ENCODE measurements around the gene MAPKAP1.

MAPKAP1 gene

DNA sequence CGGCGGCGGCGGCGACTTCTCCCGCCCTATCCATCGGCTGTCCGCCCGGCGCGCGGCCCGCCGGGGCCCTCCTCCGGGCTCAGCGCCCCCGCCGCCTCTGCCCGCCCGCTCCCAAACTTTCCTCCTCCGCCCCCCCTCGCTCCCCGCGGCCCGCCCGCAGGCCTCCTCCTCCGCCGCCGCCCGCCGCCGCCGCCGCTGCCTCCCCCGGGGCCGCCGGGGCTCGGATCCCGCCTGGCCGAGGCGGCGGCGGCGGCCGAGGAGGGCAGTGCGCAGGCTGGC is 39.7 kb upstream of the MAPKAP1 start:
- no peaks in the 10 kb centered on the region for H3K9me3 Mint-ChIP-seq
- peaks cover 18% of the 10 kb centered on the region for H3K4me1 Mint-ChIP-seq
- peak overlapping the region; percentile 99 for H3K4me3 Mint-ChIP-seq
- no peak overlapping the region for H3K27ac Mint-ChIP-seq (ENCODE audit: low read depth)
- ATAC-seq (replicated peaks; ENCODE audit: extremely low read depth, poor library complexity, severe bottlenecking) (no peak), DNase-seq (ENCODE audit: low spot score in 2 of 2) (no peak)
- peaks cover 7% of the 10 kb centered on the region for H3K36me3 Mint-ChIP-seq (ENCODE audit: insufficient read depth)
- H3K27me3 Mint-ChIP-seq: peaks cover 1% of the 10 kb centered on the region

DNA sequence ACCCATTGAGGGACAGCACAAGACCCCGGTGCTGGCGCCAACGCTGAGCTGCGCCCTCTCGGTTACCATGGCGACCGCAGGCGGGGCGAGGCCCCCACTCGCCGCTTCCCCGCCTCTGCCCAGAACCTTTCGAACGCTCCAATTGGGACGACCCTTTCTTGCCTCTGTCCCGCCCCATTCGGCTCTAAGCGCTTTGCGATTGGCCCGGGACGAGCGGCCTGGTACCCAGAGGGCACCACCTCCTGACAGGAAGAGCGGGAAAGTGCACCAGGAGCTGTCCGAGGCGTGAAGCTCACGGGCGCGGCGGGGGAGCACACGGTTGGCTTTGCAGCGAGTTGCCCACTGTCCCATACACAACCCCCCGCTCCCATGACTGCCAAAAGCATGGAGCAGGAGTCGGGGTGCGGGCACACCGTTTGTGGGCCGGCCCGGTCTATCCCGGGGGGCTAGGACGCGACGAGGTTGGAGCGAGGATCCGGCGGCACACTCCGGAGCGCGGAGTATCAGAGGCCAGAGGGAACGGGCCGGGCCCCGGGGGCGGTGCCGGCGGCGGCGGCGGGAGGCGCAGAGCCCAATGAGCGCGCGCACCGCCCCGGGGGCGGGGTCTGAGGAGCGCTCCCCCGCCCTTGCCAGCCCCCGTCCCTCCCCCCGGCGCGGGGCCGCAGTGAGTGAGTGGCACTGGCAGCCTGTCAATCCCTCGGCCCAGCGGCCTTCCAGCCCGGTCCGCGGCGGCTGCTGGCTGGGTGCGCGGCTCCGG is 39.2 kb upstream of the MAPKAP1 start:
- Mint-ChIP-seq H3K4me1 (peaks cover 18% of the 10 kb centered on the region), H3K36me3 (ENCODE audit: insufficient read depth) (peaks cover 7% of the 10 kb centered on the region), H3K27me3 (peaks cover 6% of the 10 kb centered on the region), H3K9me3 (no peaks in the 10 kb centered on the region), H3K4me3 (peak overlapping the region; percentile 99), H3K27ac (ENCODE audit: low read depth) (peak overlapping the region; percentile 83)
- DNase-seq (ENCODE audit: low spot score in 2 of 2) (peak; percentile 78 to 82), ATAC-seq (replicated peaks; ENCODE audit: extremely low read depth, poor library complexity, severe bottlenecking) (peak; percentile 86)

DNA sequence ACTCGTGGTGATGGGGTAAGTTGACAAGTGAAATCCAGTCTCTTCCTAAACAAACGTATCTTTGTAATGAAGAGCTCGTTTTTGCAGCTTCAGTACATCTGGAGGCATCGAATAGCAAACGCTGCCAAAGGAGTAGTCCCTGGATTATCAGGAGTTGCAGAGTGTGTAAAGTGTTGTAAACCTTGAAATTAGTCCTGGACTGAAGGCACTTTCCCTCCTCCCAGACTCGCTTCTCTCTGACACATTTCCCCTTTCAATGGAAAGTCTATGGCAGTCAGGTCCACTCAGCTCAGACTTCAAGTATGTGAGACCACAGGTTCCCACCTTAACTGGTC is 38.6 kb upstream of the MAPKAP1 start:
- peaks cover 14% of the 10 kb centered on the region for H3K4me1 Mint-ChIP-seq
- peak overlapping the region; percentile 99 for H3K4me3 Mint-ChIP-seq
- no peaks in the 10 kb centered on the region for H3K9me3 Mint-ChIP-seq
- H3K27me3 Mint-ChIP-seq: peaks cover 7% of the 10 kb centered on the region
- peak overlapping the region; percentile 83 for H3K27ac Mint-ChIP-seq (ENCODE audit: low read depth)
- no peak for ATAC-seq (replicated peaks; ENCODE audit: extremely low read depth, poor library complexity, severe bottlenecking)
- peak in 1 of 2 donors; percentile 14 for DNase-seq (ENCODE audit: low spot score in 2 of 2)
- H3K36me3 Mint-ChIP-seq (ENCODE audit: insufficient read depth): peaks cover 7% of the 10 kb centered on the region

DNA sequence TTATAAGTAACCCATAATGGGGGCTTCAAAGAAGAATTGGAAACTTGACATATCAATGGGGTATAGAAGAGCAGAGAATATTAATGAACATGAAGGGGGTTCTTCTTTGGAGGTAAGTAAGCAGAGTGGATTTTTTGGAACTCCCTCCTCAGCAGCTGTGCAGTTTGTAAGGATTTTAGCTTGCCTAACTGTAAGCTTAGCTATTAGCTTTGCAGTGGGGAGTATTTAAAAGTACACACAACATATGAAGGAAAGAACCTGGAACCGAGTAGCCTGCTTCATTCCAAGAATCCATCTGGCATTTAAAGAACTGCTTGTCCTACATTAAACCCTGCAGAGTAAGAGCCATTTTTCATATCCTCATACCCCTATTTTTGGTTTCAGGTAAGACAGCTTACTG is 38.0 kb upstream of the MAPKAP1 start:
- H3K27ac Mint-ChIP-seq (ENCODE audit: low read depth): peak overlapping the region; percentile 83
- H3K27me3 Mint-ChIP-seq: peaks cover 7% of the 10 kb centered on the region
- H3K36me3 Mint-ChIP-seq (ENCODE audit: insufficient read depth): peaks cover 7% of the 10 kb centered on the region
- DNase-seq (ENCODE audit: low spot score in 2 of 2) (no peak), ATAC-seq (replicated peaks; ENCODE audit: extremely low read depth, poor library complexity, severe bottlenecking) (no peak)
- H3K4me1 Mint-ChIP-seq: peaks cover 12% of the 10 kb centered on the region
- no peaks in the 10 kb centered on the region for H3K9me3 Mint-ChIP-seq
- H3K4me3 Mint-ChIP-seq: peak overlapping the region; percentile 99

DNA sequence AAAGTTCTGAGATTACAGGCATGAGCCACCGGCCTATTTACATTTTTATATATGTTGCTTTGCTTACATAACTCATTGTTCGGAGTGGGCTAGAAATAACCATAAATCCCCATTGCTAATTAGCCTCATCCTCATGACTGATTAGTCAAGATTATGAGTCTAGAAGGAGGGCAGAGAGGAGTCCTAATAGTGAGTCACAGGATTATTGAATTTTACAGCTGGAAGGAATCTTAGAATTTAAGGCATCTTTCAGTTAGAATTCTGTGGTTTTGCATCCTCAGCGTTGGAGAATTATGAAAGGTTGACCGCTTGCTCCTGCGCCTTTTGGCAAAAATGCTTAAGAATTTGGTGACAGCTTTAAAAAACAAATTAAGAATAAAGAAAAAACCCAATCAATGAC is 37.6 kb upstream of the MAPKAP1 start:
- DNase-seq (ENCODE audit: low spot score in 2 of 2) (no peak), ATAC-seq (replicated peaks; ENCODE audit: extremely low read depth, poor library complexity, severe bottlenecking) (no peak)
- peaks cover 7% of the 10 kb centered on the region for H3K36me3 Mint-ChIP-seq (ENCODE audit: insufficient read depth)
- H3K4me1 Mint-ChIP-seq: peaks cover 11% of the 10 kb centered on the region
- H3K4me3 Mint-ChIP-seq: peak overlapping the region; percentile 99
- H3K9me3 Mint-ChIP-seq: no peaks in the 10 kb centered on the region
- H3K27me3 Mint-ChIP-seq: peaks cover 7% of the 10 kb centered on the region
- H3K27ac Mint-ChIP-seq (ENCODE audit: low read depth): peak overlapping the region; percentile 83

DNA sequence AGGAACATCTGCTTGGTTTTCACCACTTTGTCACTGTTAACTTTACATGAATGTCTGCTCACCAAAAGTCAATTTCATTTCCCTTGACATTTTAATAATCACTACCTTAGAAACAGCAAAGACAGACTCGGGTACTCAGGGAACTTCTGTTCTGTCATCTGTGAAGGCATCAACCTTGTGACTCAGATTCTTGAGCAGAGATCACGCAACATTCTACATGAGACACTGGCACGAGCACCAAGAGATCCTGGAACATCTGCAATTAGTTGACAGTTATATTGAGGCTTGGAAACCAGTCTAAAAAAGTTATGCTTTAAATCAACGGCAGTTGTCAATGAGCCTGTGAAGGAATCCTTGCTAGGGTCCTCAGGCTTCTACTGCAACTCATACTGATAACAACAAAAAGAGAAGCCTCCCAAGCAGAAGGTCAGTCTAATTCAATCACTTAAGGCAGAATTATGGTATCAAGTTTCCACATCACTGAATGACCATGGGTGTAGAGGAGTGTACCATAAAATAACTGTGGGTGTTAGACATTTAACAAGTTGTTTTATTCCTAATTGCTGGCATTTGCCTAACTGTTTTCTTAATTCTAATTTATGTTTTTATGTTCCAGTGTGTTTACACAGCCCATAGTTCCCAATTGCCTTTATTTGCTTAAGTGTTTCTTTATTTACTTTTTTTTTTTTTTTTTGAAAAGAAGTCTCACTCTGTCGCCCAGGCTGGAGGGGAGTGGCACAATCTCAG is 36.8 kb upstream of the MAPKAP1 start:
- no peaks in the 10 kb centered on the region for H3K9me3 Mint-ChIP-seq
- no peak overlapping the region for H3K4me3 Mint-ChIP-seq
- peaks cover 6% of the 10 kb centered on the region for H3K4me1 Mint-ChIP-seq
- peaks cover 7% of the 10 kb centered on the region for H3K36me3 Mint-ChIP-seq (ENCODE audit: insufficient read depth)
- DNase-seq (ENCODE audit: low spot score in 2 of 2): no peak
- no peak for ATAC-seq (replicated peaks; ENCODE audit: extremely low read depth, poor library complexity, severe bottlenecking)
- H3K27ac Mint-ChIP-seq (ENCODE audit: low read depth): no peak overlapping the region
- peaks cover 7% of the 10 kb centered on the region for H3K27me3 Mint-ChIP-seq

DNA sequence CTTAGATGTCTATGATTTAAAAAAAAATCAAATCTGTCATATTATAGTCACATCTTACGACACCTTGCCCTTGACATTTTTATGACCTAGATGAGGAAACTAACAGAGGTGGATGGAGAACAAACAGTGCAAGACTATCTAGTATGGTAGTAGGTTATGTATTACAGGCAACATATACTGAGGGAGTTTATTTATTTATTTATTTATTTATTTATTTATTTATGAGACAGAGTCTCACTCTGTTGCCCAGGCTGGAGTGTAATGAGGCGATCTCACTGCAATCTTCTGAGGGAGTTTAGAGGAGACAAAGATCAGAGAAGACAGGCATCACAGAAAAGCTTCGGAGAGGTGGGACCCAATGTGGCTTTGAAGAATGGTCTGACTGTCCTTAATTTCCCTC is 35.6 kb upstream of the MAPKAP1 start:
- peaks cover 7% of the 10 kb centered on the region for H3K36me3 Mint-ChIP-seq (ENCODE audit: insufficient read depth)
- no peak for ATAC-seq (replicated peaks; ENCODE audit: extremely low read depth, poor library complexity, severe bottlenecking)
- H3K4me1 Mint-ChIP-seq: peaks cover 6% of the 10 kb centered on the region
- no peaks in the 10 kb centered on the region for H3K9me3 Mint-ChIP-seq
- H3K27ac Mint-ChIP-seq (ENCODE audit: low read depth): no peak overlapping the region
- DNase-seq (ENCODE audit: low spot score in 2 of 2): no peak
- H3K4me3 Mint-ChIP-seq: no peak overlapping the region
- H3K27me3 Mint-ChIP-seq: peaks cover 14% of the 10 kb centered on the region

DNA sequence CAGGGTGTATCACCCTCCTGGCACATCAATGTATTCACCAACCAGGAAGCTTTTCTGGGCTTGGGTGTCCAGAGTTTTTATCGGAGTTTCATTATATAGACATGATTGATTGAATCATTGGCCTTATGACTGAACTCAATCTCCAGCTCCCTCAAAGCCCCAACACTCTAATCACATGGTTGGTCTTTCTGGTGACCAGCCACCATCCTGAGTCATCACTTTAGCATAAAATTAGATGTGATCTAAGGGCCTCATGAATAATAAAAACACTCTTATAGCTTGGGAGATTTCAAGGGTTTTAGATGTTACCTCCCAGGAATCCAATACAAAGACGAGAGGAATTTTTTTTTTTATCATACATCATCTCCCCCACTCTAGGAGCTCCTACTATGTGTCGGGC is 32.4 kb upstream of the MAPKAP1 start:
- no peak for ATAC-seq (replicated peaks; ENCODE audit: extremely low read depth, poor library complexity, severe bottlenecking)
- Mint-ChIP-seq H3K4me1 (no peaks in the 10 kb centered on the region), H3K27me3 (peaks cover 18% of the 10 kb centered on the region), H3K36me3 (ENCODE audit: insufficient read depth) (no peaks in the 10 kb centered on the region), H3K27ac (ENCODE audit: low read depth) (no peak overlapping the region), H3K4me3 (no peak overlapping the region), H3K9me3 (no peaks in the 10 kb centered on the region)
- no peak for DNase-seq (ENCODE audit: low spot score in 2 of 2)

DNA sequence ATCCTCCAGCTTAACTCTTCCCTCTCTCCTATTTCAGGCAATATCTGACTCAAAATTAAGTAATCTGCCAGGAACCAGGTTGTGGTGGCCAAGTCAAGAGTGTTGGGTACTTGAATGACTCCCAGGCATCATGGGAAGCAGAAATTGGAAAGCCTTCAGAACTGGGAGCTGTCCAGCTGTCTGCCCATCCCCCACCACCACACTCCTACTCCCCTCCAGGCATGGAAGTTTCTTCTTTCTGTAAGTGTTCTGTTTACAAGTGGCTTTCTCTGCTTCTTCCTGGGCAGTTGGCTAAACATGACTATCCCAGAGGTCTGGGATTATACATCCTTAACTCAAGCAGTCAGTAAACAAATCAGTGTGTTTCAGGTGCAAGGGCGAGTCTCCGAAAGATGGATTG is 25.6 kb upstream of the MAPKAP1 start:
- H3K36me3 Mint-ChIP-seq (ENCODE audit: insufficient read depth): no peaks in the 10 kb centered on the region

DNA sequence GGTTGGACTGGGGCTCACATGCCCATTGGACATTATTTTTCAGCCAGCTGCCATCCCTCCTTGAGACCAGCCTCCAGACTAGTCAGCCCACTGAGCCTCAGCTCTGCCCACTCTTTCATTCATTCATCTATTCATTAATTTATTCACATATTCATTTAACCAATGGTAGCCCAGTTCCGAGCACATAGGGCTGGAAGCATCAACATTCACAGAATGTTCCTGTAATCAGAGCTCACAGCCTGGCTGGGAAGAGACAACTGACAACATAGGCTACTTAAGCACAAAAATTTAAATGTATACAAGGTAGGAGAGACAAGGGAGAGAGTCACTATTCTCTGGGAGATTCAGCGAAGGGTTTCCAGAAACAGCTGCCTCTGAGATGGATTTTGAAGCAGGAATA is 23.2 kb upstream of the MAPKAP1 start:
- Mint-ChIP-seq H3K4me1 (no peaks in the 10 kb centered on the region), H3K9me3 (no peaks in the 10 kb centered on the region), H3K27ac (ENCODE audit: low read depth) (no peak overlapping the region), H3K4me3 (no peak overlapping the region), H3K27me3 (no peaks in the 10 kb centered on the region), H3K36me3 (ENCODE audit: insufficient read depth) (peaks cover 2% of the 10 kb centered on the region)
- DNase-seq (ENCODE audit: low spot score in 2 of 2): no peak
- no peak for ATAC-seq (replicated peaks; ENCODE audit: extremely low read depth, poor library complexity, severe bottlenecking)

More for the DNA sequence above, 25.6 kb upstream of the MAPKAP1 start:
- H3K4me3 Mint-ChIP-seq: no peak overlapping the region
- H3K4me1 Mint-ChIP-seq: no peaks in the 10 kb centered on the region
- peaks cover 3% of the 10 kb centered on the region for H3K27me3 Mint-ChIP-seq
- no peaks in the 10 kb centered on the region for H3K9me3 Mint-ChIP-seq
- ATAC-seq (replicated peaks; ENCODE audit: extremely low read depth, poor library complexity, severe bottlenecking) (no peak), DNase-seq (ENCODE audit: low spot score in 2 of 2) (no peak)
- no peak overlapping the region for H3K27ac Mint-ChIP-seq (ENCODE audit: low read depth)

DNA sequence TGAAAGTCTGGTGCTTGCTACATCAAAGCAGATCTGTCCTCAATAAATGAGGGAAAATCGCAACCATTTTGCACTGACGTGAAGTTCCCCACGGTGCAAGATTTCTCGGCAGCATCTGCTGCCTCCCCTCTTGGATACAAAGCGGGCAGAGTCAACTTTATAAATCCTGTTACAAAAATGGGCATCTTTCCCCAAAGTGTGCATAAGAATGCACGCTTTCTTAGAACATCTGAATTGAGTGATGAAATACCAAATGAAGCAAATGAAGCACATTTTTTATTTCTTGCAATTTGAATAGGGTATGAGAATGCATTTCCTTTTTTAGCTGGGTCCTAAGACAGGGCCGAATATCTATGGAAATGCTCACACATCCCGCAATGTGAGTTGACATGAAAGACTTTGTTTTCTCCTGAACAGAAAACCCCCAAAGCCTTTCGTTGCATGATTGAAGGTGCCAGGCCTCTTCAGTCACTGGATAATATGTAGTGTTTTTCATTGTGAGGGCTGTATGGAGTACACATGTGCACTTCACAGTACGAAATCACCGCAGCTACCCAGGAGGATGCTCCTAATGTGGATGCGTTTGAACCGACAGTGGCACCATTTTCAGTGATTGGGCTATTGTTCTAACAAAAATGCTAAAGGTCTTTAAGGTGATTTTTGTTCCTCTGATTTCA is 19.6 kb upstream of the MAPKAP1 start:
- Mint-ChIP-seq H3K9me3 (no peaks in the 10 kb centered on the region), H3K4me3 (no peak overlapping the region), H3K27ac (ENCODE audit: low read depth) (no peak overlapping the region), H3K36me3 (ENCODE audit: insufficient read depth) (peaks cover 2% of the 10 kb centered on the region), H3K4me1 (no peaks in the 10 kb centered on the region), H3K27me3 (peaks cover 11% of the 10 kb centered on the region)
- ATAC-seq (replicated peaks; ENCODE audit: extremely low read depth, poor library complexity, severe bottlenecking) (no peak), DNase-seq (ENCODE audit: low spot score in 2 of 2) (no peak)

DNA sequence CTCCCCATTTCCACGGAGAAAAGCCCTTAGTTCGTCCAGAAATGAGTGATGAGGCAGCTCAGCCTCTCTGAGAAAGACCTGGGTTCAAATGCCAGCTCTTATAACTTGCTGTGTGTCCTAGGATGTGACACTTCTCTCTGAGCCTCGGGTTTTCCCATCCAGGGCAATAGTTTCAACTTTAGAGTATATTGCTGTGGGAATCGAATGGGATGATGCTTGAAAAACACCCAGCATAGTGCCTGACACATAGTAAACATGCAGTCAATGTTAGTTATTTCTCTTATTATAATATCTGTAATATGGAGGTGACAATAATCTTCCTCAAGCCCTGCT is 430 bp upstream of the MAPKAP1 start:
- peak overlapping the region; percentile 80 for H3K4me3 Mint-ChIP-seq
- H3K27me3 Mint-ChIP-seq: no peaks in the 10 kb centered on the region
- no peak for DNase-seq (ENCODE audit: low spot score in 2 of 2)

DNA sequence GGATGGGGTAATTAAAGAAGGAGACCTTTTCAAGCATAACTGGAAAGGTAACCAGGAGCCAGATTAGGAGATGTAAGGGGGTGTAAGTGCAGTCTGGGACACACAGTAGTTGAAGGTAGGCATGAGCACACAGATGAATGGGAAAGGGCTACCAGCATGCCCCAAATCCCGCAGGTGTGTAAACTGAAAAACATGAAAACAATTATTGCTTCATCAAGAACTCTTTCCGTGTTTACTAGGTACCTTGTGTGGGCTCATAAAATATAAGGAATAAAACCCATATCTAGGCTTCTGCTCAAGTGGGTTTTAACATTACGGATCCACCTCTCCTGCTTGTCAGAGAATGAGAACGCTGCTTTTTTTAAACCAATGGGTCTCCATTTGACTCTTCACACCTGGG is 1.1 kb downstream of the MAPKAP1 start:
- H3K27me3 Mint-ChIP-seq: no peaks in the 10 kb centered on the region
- H3K9me3 Mint-ChIP-seq: no peaks in the 10 kb centered on the region
- H3K27ac Mint-ChIP-seq (ENCODE audit: low read depth): no peak overlapping the region
- DNase-seq (ENCODE audit: low spot score in 2 of 2): no peak
- H3K4me3 Mint-ChIP-seq: peak overlapping the region; percentile 80
- no peak for ATAC-seq (replicated peaks; ENCODE audit: extremely low read depth, poor library complexity, severe bottlenecking)
- peaks cover 33% of the 10 kb centered on the region for H3K4me1 Mint-ChIP-seq
- peaks cover 3% of the 10 kb centered on the region for H3K36me3 Mint-ChIP-seq (ENCODE audit: insufficient read depth)

More for the DNA sequence above, 430 bp upstream of the MAPKAP1 start:
- peaks cover 32% of the 10 kb centered on the region for H3K4me1 Mint-ChIP-seq
- no peaks in the 10 kb centered on the region for H3K9me3 Mint-ChIP-seq
- H3K27ac Mint-ChIP-seq (ENCODE audit: low read depth): peak overlapping the region; percentile 76
- no peak for ATAC-seq (replicated peaks; ENCODE audit: extremely low read depth, poor library complexity, severe bottlenecking)
- peaks cover 3% of the 10 kb centered on the region for H3K36me3 Mint-ChIP-seq (ENCODE audit: insufficient read depth)

All from central memory CD8-positive, alpha-beta T cell (primary cell).